ENCODE measurements around the gene WDFY1.

Gene WDFY1

GRCh38 chr2:223856584-223856983 lies 88.6 kb downstream of the WDFY1 start:
- no peak for TF ChIP-seq CTCF (conservative IDR thresholded peaks at IDR 0.05; ENCODE audit: low read depth, low read length)
- no peak overlapping the region for H3K4me3 ChIP-seq (ENCODE audit: low read depth, low read length)
- DNase-seq (ENCODE audit: low read depth) = no peak

- DNase-seq (ENCODE audit: low read depth) = peak; percentile 21
- TF ChIP-seq CTCF (conservative IDR thresholded peaks at IDR 0.05; ENCODE audit: low read depth, low read length) = no peak
These were observed 89.1 kb downstream of the WDFY1 start for GRCh38 chr2:223856021-223856420.

GRCh38 chr2:223855426-223855825 lies 89.7 kb downstream of the WDFY1 start:
- no peak overlapping the region for H3K4me3 ChIP-seq (ENCODE audit: low read depth, low read length)
- peak; percentile 89 for DNase-seq (ENCODE audit: low read depth)
- no peak for TF ChIP-seq CTCF (conservative IDR thresholded peaks at IDR 0.05; ENCODE audit: low read depth, low read length)

More at GRCh38 chr2:223856021-223856420, 89.1 kb downstream of the WDFY1 start:
- H3K4me3 ChIP-seq (ENCODE audit: low read depth, low read length) = no peak overlapping the region

- TF ChIP-seq CTCF (conservative IDR thresholded peaks at IDR 0.05; ENCODE audit: low read depth, low read length) = no peak
- DNase-seq (ENCODE audit: low read depth) = peak; percentile 8
These were observed 90.4 kb downstream of the WDFY1 start for GRCh38 chr2:223854741-223855140.

GRCh38 chr2:223853425-223853837 lies 91.7 kb downstream of the WDFY1 start:
- no peak for TF ChIP-seq CTCF (conservative IDR thresholded peaks at IDR 0.05; ENCODE audit: low read depth, low read length)
- no peak overlapping the region for H3K4me3 ChIP-seq (ENCODE audit: low read depth, low read length)
- peak; percentile 15 for DNase-seq (ENCODE audit: low read depth)

More at GRCh38 chr2:223854741-223855140, 90.4 kb downstream of the WDFY1 start:
- no peak overlapping the region for H3K4me3 ChIP-seq (ENCODE audit: low read depth, low read length)

- H3K4me3 ChIP-seq (ENCODE audit: low read depth, low read length) = no peak overlapping the region
- no peak for TF ChIP-seq CTCF (conservative IDR thresholded peaks at IDR 0.05; ENCODE audit: low read depth, low read length)
- DNase-seq (ENCODE audit: low read depth) = no peak
These were observed 92.8 kb downstream of the WDFY1 start for GRCh38 chr2:223852281-223852795.

GRCh38 chr2:223847410-223847809 lies 97.7 kb downstream of the WDFY1 start:
- DNase-seq (ENCODE audit: low read depth) = no peak
- no peak overlapping the region for H3K4me3 ChIP-seq (ENCODE audit: low read depth, low read length)
- no peak for TF ChIP-seq CTCF (conservative IDR thresholded peaks at IDR 0.05; ENCODE audit: low read depth, low read length)
